Cardiac fibroblast (primary cell): ENCODE measurements around the gene SMARCD3.

ENCODE experiments used
- DNase-seq, 2 donors: peaks; one replicate each; pipeline versions ENCODE4 v3.0.0 to v3.0.0-alpha.2; 2010; ENCODE audit warnings: low read depth in 2 of 2
- H3K4me3 ChIP-seq, 2 donors: replicated peaks in 1 of 2; 1 replicate in 1 of 2; 2 replicates in 1 of 2; pipeline ENCODE4 v1.5.1; 2011; ENCODE audit warnings: low read depth in 2 of 2, low read length in 2 of 2, mild to moderate bottlenecking in 2 of 2, moderate library complexity in 1 of 2
- CTCF ChIP-seq: IDR thresholded peaks from one replicate; pipeline ENCODE4 v1.5.1; 2011; ENCODE audit warnings: low read depth, mild to moderate bottlenecking, low read length, inconsistent platforms

SMARCD3 gene

GRCh38 chr7:151242159-151243044 lies 6.1 kb downstream of the SMARCD3 start:
- TF ChIP-seq CTCF = no peak
- DNase-seq = no peak
- no peak overlapping the region for H3K4me3 ChIP-seq

DNA sequence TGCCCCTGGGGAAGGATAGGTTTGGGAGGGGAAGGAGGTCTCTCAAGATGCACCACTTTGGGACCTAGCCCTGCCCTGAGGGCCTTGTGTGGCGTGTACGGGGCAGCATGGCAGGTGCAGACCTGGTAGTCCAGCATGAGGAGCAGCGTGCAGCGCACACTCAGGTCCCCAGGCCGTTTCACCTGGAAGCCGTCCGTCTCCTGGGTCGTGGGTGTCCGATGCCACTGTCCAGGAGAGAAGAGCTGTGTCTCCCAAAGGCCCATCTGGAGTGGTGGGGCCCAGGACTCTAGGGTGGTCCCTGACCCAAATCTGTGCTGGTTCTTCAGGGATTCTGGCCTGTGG lies 6.8 kb downstream of the SMARCD3 start:
- no peak for TF ChIP-seq CTCF

GRCh38 chr7:151240942-151241754 lies 7.3 kb downstream of the SMARCD3 start:
- DNase-seq = no peak
- H3K4me3 ChIP-seq = no peak overlapping the region
- TF ChIP-seq CTCF = no peak

More for the DNA sequence above, 6.8 kb downstream of the SMARCD3 start:
- no peak overlapping the region for H3K4me3 ChIP-seq
- no peak for DNase-seq

DNA sequence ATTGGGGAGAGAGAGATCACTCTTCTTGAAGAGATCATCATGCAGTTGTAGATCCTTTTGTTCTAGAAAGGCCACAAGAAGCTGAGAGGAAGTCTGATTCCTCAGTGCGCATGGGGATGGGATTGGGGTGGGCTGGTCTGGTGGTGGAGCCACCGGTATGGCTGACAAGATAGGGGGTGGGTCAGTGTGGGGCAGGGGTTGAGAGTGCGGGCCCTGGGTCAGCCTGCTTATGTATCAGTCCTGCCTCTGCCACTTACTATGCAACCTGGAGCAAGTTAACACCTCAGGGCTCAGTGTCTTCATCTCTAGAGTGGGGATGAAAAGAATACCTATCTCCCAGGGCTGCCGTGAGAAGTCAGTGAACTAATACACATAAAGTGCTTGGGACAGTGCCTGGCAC lies 8.0 kb downstream of the SMARCD3 start:
- no peak for DNase-seq
- no peak for TF ChIP-seq CTCF
- no peak overlapping the region for H3K4me3 ChIP-seq

DNA sequence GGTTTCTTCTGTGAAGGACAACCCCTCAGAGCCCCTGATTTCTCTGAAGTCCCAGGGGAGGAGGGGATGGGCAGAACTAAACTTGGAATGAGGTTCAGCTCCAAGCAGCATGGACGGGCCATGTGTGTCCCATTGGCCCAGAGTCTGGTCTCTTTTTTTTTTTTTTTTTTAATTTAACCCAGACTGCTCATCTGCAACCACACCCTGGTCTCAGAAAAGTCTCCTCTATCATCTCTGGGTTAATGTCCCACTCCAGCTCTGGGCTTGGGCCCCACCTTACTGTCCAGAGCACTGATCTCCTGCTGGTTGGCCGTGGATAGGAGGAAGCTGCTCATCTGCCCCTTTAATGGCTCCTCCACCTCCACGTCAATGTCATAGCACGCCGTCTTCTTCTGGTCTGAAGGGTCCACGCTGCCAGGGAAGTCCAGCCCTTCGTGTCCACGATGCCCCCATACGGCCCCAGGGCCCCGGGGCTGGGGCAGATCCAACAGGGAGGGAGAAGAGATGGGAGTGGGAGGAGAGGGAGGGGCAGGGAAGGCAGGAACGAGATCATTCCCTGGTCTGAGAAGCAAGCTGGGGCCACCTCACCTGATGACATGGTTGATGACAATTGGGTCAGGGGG lies 8.5 kb downstream of the SMARCD3 start:
- DNase-seq = no peak
- no peak overlapping the region for H3K4me3 ChIP-seq
- no peak for TF ChIP-seq CTCF

- H3K4me3 ChIP-seq = no peak overlapping the region
- DNase-seq = no peak
- TF ChIP-seq CTCF = no peak
Observed at GRCh38 chr7:151238924-151239836, 9.3 kb downstream of the SMARCD3 start.
